Activated T-cell treated with anti-CD3 and anti-CD28 coated beads, Interleukin-2, amount 50 U/mL, for 4 hours (primary cell): ENCODE results near the gene SPEM1. TPM values are rescaled to one million over a fixed set of nuclear protein-coding genes. Genes with fewer than 3 reads are reported as not detected.

Experiments
- total RNA-seq, 3 donors: library from RNA; stranded (reverse); gene quantifications; one replicate each; pipeline ENCODE4 v1.2.1, GENCODE V29; 2021

The SPEM1 gene
- total RNA-seq, 3 donors from 2014 or later, result not detected

Other genes starting within 250 kb of the SPEM1 start
- gene ASGR1, start 241.0 kb upstream of the SPEM1 start, total RNA-seq, result 1 to 10 TPM in 2 of 3 donors, under 1 TPM in 1; 0.63 to 1.3 (median 1.1) TPM
- 1 to 10 TPM; 4.2 to 6.5 (median 5.7) TPM for gene DLG4, start 200.5 kb upstream of the SPEM1 start, total RNA-seq
- 100 to 1,000 TPM; 161 to 222 (median 174) TPM for gene ACADVL, start 200.4 kb upstream of the SPEM1 start, total RNA-seq
- 10 to 100 TPM; 62.9 to 65.3 (median 63.2) TPM for gene DVL2, start 185.8 kb upstream of the SPEM1 start, total RNA-seq
- 10 to 100 TPM; 42.6 to 47.6 (median 43.0) TPM for gene PHF23, start 180.9 kb upstream of the SPEM1 start, total RNA-seq
- gene GABARAP, start 177.9 kb upstream of the SPEM1 start, total RNA-seq, result 100 to 1,000 TPM; 114 to 136 (median 133) TPM
- 100 to 1,000 TPM; 190 to 210 (median 196) TPM for gene CTDNEP1, start 168.6 kb upstream of the SPEM1 start, total RNA-seq
- gene ELP5, start 168.1 kb upstream of the SPEM1 start, total RNA-seq, result 100 to 1,000 TPM; 107 to 138 (median 117) TPM
- 1 to 10 TPM in 2 of 3 donors, under 1 TPM in 1; 0.65 to 1.8 (median 1.7) TPM for gene CLDN7, start 157.8 kb upstream of the SPEM1 start, total RNA-seq
- gene SLC2A4, start 138.6 kb upstream of the SPEM1 start, total RNA-seq, result under 1 TPM; 0.16 to 0.58 (median 0.24) TPM
- gene YBX2, start 125.7 kb upstream of the SPEM1 start, total RNA-seq, result under 1 TPM in 1 of 3 donors, not detected in 2; 0.18 TPM
- 1,000 to 10,000 TPM; 1,821 to 1,965 (median 1,822) TPM for gene EIF5A, start 112.7 kb upstream of the SPEM1 start, total RNA-seq
- gene GPS2, start 105.0 kb upstream of the SPEM1 start, total RNA-seq, result 10 to 100 TPM; 80.6 to 92.8 (median 87.1) TPM
- 10 to 100 TPM; 73.1 to 88.0 (median 82.4) TPM for gene NEURL4, start 91.0 kb upstream of the SPEM1 start, total RNA-seq
- gene ACAP1, start 83.8 kb upstream of the SPEM1 start, total RNA-seq, result 100 to 1,000 TPM; 119 to 126 (median 123) TPM
- gene KCTD11, start 68.2 kb upstream of the SPEM1 start, total RNA-seq, result 1 to 10 TPM; 1.6 to 2.3 (median 1.6) TPM
- gene TMEM95, start 65.2 kb upstream of the SPEM1 start, total RNA-seq, result not detected
- gene TNK1, start 39.2 kb upstream of the SPEM1 start, total RNA-seq, result 1 to 10 TPM; 5.6 to 7.4 (median 6.0) TPM
- 10 to 100 TPM; 67.7 to 69.1 (median 68.9) TPM for gene PLSCR3, start 25.8 kb upstream of the SPEM1 start, total RNA-seq
- gene TMEM256, start 16.2 kb upstream of the SPEM1 start, total RNA-seq, result 10 to 100 TPM; 29.9 to 33.4 (median 32.0) TPM
- 1 to 10 TPM; 4.9 to 6.4 (median 5.9) TPM for gene NLGN2, start 12.5 kb upstream of the SPEM1 start, total RNA-seq
- gene SPEM2, start 5.3 kb downstream of the SPEM1 start, total RNA-seq, result not detected
- gene SPEM3, start 8.5 kb downstream of the SPEM1 start, total RNA-seq, result not detected
- 10 to 100 TPM; 11.8 to 13.9 (median 12.0) TPM for gene TMEM102, start 15.1 kb downstream of the SPEM1 start, total RNA-seq
- gene FGF11, start 19.2 kb downstream of the SPEM1 start, total RNA-seq, result under 1 TPM; 0.19 to 0.32 (median 0.28) TPM
- 1 to 10 TPM; 3.9 to 4.6 (median 4.3) TPM for gene CHRNB1, start 24.7 kb downstream of the SPEM1 start, total RNA-seq
- 10 to 100 TPM; 16.0 to 18.0 (median 17.5) TPM for gene ZBTB4, start 59.3 kb downstream of the SPEM1 start, total RNA-seq
- gene SLC35G6, start 61.1 kb downstream of the SPEM1 start, total RNA-seq, result not detected
- 100 to 1,000 TPM; 184 to 188 (median 188) TPM for gene POLR2A, start 64.0 kb downstream of the SPEM1 start, total RNA-seq
- 1 to 10 TPM; 4.6 to 6.5 (median 6.1) TPM for gene TNFSF12, start 128.7 kb downstream of the SPEM1 start, total RNA-seq
- 1 to 10 TPM in 2 of 3 donors, under 1 TPM in 1; 0.98 to 1.4 (median 1.3) TPM for gene TNFSF13, start 138.4 kb downstream of the SPEM1 start, total RNA-seq
- 100 to 1,000 TPM; 138 to 153 (median 146) TPM for gene SENP3, start 141.6 kb downstream of the SPEM1 start, total RNA-seq
- gene CD68, start 159.3 kb downstream of the SPEM1 start, total RNA-seq, result 1 to 10 TPM; 4.8 to 5.3 (median 4.9) TPM
- 100 to 1,000 TPM; 110 to 134 (median 114) TPM for gene MPDU1, start 163.5 kb downstream of the SPEM1 start, total RNA-seq
- under 1 TPM; 0.20 to 0.38 (median 0.24) TPM for gene SOX15, start 169.8 kb downstream of the SPEM1 start, total RNA-seq
- 10 to 100 TPM; 53.7 to 57.6 (median 54.2) TPM for gene FXR2, start 194.6 kb downstream of the SPEM1 start, total RNA-seq
- gene SAT2, start 207.5 kb downstream of the SPEM1 start, total RNA-seq, result 10 to 100 TPM; 14.9 to 18.1 (median 16.8) TPM
- not detected for gene SHBG, start 209.8 kb downstream of the SPEM1 start, total RNA-seq
- under 1 TPM; 0.10 to 0.24 (median 0.13) TPM for gene ATP1B2, start 230.6 kb downstream of the SPEM1 start, total RNA-seq